GM12801 (cell line): Measurements from ENCODE around the gene ERF.

Experiments
- CTCF ChIP-seq: IDR thresholded peaks from one replicate; pipeline ENCODE4 v1.5.1; 2011; ENCODE audit warnings: control low read depth; ENCODE audit not compliant: insufficient read length; ENCODE audit errors: extremely low read depth

Gene ERF

DNA sequence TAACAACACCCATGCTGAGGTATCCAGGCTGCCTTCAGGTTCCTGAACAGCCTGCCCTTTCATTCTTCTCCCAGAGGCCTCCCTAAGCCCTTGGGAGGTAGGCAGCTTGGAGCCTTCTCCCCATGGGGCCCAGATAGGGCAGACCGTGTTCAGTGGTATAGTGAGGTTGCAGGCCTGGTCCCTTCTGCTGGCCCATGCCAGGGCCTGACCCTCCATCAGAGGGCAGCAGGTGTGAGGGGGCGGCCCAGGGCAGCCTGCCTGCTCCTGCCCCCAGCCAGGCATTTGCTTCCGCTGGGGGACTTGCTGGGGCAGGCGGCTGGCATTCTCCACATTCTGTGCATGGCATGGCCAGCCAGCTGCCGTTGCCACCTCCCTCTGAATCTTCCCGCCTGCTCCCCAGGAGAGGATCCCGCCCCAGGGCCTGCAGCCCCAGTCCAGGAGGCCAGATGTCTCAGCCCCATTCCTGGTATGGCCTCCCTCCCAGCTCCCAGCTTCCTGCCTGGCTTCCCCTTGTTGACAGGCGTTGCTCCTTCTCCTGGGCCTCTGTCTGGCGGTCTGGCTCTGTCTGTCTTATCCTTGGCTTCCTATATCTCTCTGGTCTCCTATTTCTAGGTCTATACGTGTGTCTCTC lies 23.0 kb upstream of the ERF start:
- no peak for TF ChIP-seq CTCF

GRCh38 chr19:42276821-42277220 lies 21.9 kb upstream of the ERF start:
- no peak for TF ChIP-seq CTCF

GRCh38 chr19:42276284-42276683 lies 21.4 kb upstream of the ERF start:
- TF ChIP-seq CTCF, result no peak

- TF ChIP-seq CTCF, result no peak
Observed at GRCh38 chr19:42275517-42275916, 20.6 kb upstream of the ERF start.

DNA sequence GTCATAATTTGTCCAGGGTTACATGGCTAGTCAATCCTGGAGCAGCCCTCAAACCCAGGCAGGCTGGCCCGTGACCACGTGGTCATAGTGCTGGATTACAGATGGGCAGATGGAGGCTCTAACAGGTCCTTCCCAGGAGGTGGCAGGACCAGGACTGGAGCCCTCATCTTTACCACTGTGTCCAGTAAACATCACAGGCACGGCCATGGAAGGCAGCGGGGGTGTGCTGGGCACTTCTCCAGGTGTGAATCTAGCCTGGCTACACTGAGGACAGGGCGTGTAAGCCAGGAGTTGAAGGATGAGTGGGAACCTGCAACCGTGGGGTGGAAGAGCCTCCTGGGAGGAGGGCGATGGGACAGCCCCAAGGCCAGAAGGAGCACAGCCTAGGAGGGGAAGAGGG lies 20.2 kb upstream of the ERF start:
- no peak for TF ChIP-seq CTCF

DNA sequence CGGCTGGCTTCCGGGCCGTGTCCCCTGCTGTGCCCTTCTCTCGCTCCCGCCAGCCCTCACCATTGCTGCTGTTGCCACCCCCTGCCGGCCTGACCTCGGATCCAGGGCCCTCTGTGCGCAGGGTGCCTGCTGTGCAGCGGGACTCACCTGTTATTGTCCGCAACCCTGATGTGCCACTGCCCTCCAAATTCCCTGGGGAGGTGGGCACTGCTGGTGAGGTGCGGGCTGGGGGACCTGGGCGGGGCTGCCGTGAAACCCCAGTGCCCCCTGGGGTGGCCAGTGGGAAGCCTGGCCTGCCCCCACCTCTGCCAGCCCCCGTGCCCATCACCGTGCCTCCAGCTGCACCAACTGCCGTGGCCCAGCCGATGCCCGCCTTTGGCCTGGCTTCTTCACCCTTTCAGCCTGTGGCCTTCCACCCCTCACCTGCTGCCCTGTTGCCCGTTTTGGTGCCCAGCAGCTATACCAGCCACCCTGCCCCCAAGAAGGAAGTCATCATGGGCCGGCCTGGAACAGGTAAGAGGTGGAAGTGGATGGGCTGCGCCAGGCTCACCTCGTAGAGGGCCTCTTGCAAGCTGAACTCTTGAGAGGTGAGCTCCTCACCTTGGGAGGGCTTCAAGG lies 19.2 kb upstream of the ERF start:
- no peak for TF ChIP-seq CTCF

GRCh38 chr19:42273407-42274064 lies 18.6 kb upstream of the ERF start:
- TF ChIP-seq CTCF, result no peak
